ENCODE results near the gene RUNDC3A. TPM values are rescaled to one million over a fixed set of nuclear protein-coding genes. Genes with fewer than 3 reads are reported as not detected.

The RUNDC3A gene
- total and polyA plus RNA-seq, 2 of the 13 experiments (the other 11 are each of a cell fraction or from before 2014, with no cell fraction given): 0.25 TPM; not detected in 1

DNA sequence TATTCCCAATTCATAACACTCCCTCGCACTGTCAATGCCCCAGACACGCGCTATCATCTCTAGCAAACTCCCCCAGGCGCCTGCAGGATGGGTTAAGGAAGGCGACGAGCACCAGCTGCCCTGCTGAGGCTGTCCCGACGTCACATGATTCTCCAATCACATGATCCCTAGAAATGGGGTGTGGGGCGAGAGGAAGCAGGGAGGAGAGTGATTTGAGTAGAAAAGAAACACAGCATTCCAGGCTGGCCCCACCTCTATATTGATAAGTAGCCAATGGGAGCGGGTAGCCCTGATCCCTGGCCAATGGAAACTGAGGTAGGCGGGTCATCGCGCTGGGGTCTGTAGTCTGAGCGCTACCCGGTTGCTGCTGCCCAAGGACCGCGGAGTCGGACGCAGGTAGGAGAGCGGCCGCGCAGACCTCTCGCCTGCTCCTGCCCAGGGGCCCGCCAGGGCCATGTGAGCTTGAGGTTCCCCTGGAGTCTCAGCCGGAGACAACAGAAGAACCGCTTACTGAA is 36.6 kb downstream of the RUNDC3A start, which contains the start of gene GRN (continued):
- TF ChIP-seq, protein P1, sequence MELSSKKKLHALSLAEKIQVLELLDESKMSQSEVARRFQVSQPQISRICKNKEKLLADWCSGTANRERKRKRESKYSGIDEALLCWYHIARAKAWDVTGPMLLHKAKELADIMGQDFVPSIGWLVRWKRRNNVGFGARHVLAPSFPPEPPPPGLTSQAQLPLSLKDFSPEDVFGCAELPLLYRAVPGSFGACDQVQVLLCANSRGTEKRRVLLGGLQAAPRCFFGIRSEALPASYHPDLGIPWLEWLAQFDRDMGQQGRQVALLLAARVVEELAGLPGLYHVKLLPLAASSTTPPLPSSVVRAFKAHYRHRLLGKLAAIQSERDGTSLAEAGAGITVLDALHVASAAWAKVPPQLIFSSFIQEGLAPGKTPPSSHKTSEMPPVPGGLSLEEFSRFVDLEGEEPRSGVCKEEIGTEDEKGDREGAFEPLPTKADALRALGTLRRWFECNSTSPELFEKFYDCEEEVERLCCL (CRISPR knock-in tag; IDR thresholded peaks at IDR 0.05; ENCODE audit: borderline replicate concordance): no peak
- TF ChIP-seq PHF8 (CRISPR knock-in tag; IDR thresholded peaks at IDR 0.05) (peak; percentile 89), HES4 (CRISPR knock-in tag; IDR thresholded peaks at IDR 0.05; ENCODE audit: borderline replicate concordance) (peak; percentile 35; the same call in 1 of the 2 replicates), MIXL1 (CRISPR knock-in tag; IDR thresholded peaks at IDR 0.05) (peak; percentile 94), ZNF879 (CRISPR knock-in tag; IDR thresholded peaks at IDR 0.05) (0 out of 2 replicates have a peak, but pooled peaks have one; percentile 37), ZNF670 (CRISPR knock-in tag; IDR thresholded peaks at IDR 0.05; ENCODE audit: borderline replicate concordance) (0 out of 2 replicates have a peak, but pooled peaks have one; percentile 65), ZFY (CRISPR knock-in tag; IDR thresholded peaks at IDR 0.05) (peak; percentile 68), NR2F1 (CRISPR knock-in tag; IDR thresholded peaks at IDR 0.05) (peak in 1 of 2 experiments; percentile 22; a peak in 1 of 4 replicates), PLRG1 (conservative IDR thresholded peaks at IDR 0.05) (no peak), ZNF264 (CRISPR knock-in tag; IDR thresholded peaks at IDR 0.05) (peak; percentile 77), FLYWCH1 (CRISPR knock-in tag; IDR thresholded peaks at IDR 0.05) (no peak), POLR2G (IDR thresholded peaks at IDR 0.05; ENCODE audit: low read depth, low read length) (peak; percentile 98), CENPX (CRISPR knock-in tag; IDR thresholded peaks at IDR 0.05) (no peak)
- TF ChIP-seq, protein P2, sequence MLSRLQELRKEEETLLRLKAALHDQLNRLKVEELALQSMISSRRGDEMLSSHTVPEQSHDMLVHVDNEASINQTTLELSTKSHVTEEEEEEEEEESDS (CRISPR knock-in tag; IDR thresholded peaks at IDR 0.05; ENCODE audit: borderline replicate concordance): no peak
- TF ChIP-seq, protein P3, sequence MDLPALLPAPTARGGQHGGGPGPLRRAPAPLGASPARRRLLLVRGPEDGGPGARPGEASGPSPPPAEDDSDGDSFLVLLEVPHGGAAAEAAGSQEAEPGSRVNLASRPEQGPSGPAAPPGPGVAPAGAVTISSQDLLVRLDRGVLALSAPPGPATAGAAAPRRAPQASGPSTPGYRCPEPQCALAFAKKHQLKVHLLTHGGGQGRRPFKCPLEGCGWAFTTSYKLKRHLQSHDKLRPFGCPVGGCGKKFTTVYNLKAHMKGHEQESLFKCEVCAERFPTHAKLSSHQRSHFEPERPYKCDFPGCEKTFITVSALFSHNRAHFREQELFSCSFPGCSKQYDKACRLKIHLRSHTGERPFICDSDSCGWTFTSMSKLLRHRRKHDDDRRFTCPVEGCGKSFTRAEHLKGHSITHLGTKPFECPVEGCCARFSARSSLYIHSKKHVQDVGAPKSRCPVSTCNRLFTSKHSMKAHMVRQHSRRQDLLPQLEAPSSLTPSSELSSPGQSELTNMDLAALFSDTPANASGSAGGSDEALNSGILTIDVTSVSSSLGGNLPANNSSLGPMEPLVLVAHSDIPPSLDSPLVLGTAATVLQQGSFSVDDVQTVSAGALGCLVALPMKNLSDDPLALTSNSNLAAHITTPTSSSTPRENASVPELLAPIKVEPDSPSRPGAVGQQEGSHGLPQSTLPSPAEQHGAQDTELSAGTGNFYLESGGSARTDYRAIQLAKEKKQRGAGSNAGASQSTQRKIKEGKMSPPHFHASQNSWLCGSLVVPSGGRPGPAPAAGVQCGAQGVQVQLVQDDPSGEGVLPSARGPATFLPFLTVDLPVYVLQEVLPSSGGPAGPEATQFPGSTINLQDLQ (CRISPR knock-in tag; IDR thresholded peaks at IDR 0.05): no peak
- TF ChIP-seq, protein P4, sequence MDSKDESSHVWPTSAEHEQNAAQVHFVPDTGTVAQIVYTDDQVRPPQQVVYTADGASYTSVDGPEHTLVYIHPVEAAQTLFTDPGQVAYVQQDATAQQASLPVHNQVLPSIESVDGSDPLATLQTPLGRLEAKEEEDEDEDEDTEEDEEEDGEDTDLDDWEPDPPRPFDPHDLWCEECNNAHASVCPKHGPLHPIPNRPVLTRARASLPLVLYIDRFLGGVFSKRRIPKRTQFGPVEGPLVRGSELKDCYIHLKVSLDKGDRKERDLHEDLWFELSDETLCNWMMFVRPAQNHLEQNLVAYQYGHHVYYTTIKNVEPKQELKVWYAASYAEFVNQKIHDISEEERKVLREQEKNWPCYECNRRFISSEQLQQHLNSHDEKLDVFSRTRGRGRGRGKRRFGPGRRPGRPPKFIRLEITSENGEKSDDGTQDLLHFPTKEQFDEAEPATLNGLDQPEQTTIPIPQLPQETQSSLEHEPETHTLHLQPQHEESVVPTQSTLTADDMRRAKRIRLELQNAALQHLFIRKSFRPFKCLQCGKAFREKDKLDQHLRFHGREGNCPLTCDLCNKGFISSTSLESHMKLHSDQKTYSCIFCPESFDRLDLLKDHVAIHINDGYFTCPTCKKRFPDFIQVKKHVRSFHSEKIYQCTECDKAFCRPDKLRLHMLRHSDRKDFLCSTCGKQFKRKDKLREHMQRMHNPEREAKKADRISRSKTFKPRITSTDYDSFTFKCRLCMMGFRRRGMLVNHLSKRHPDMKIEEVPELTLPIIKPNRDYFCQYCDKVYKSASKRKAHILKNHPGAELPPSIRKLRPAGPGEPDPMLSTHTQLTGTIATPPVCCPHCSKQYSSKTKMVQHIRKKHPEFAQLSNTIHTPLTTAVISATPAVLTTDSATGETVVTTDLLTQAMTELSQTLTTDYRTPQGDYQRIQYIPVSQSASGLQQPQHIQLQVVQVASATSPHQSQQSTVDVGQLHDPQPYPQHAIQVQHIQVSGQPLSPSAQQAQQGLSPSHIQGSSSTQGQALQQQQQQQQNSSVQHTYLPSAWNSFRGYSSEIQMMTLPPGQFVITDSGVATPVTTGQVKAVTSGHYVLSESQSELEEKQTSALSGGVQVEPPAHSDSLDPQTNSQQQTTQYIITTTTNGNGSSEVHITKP (CRISPR knock-in tag; IDR thresholded peaks at IDR 0.05; ENCODE audit: low read depth): peak; percentile 26; the same call in 1 of the 2 replicates
- TF ChIP-seq, protein P5, sequence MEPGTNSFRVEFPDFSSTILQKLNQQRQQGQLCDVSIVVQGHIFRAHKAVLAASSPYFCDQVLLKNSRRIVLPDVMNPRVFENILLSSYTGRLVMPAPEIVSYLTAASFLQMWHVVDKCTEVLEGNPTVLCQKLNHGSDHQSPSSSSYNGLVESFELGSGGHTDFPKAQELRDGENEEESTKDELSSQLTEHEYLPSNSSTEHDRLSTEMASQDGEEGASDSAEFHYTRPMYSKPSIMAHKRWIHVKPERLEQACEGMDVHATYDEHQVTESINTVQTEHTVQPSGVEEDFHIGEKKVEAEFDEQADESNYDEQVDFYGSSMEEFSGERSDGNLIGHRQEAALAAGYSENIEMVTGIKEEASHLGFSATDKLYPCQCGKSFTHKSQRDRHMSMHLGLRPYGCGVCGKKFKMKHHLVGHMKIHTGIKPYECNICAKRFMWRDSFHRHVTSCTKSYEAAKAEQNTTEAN (CRISPR knock-in tag; conservative IDR thresholded peaks at IDR 0.05): no peak
